ENCODE data around the gene TMEM132C.

GRCh38 chr12:128570191-128571065 is 303.5 kb downstream of the TMEM132C start:
- TF ChIP-seq POLR2AphosphoS5 (IDR thresholded peaks at IDR 0.05; ENCODE audit: low read depth) (no peak), GABPA (IDR thresholded peaks at IDR 0.05; ENCODE audit: low read depth) (no peak)
- TF ChIP-seq, protein P1, sequence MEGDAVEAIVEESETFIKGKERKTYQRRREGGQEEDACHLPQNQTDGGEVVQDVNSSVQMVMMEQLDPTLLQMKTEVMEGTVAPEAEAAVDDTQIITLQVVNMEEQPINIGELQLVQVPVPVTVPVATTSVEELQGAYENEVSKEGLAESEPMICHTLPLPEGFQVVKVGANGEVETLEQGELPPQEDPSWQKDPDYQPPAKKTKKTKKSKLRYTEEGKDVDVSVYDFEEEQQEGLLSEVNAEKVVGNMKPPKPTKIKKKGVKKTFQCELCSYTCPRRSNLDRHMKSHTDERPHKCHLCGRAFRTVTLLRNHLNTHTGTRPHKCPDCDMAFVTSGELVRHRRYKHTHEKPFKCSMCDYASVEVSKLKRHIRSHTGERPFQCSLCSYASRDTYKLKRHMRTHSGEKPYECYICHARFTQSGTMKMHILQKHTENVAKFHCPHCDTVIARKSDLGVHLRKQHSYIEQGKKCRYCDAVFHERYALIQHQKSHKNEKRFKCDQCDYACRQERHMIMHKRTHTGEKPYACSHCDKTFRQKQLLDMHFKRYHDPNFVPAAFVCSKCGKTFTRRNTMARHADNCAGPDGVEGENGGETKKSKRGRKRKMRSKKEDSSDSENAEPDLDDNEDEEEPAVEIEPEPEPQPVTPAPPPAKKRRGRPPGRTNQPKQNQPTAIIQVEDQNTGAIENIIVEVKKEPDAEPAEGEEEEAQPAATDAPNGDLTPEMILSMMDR (IDR thresholded peaks at IDR 0.05; ENCODE audit: insufficient read depth, low read length): no peak

Measured in HL-60 (cell line).